ENCODE results near the gene METTL1.
"Not testable (repeated sequence)": the region's sequence is repeated elsewhere in the genome, so short reads cannot be mapped to it uniquely, and the experiment has no call there.

The METTL1 gene

DNA sequence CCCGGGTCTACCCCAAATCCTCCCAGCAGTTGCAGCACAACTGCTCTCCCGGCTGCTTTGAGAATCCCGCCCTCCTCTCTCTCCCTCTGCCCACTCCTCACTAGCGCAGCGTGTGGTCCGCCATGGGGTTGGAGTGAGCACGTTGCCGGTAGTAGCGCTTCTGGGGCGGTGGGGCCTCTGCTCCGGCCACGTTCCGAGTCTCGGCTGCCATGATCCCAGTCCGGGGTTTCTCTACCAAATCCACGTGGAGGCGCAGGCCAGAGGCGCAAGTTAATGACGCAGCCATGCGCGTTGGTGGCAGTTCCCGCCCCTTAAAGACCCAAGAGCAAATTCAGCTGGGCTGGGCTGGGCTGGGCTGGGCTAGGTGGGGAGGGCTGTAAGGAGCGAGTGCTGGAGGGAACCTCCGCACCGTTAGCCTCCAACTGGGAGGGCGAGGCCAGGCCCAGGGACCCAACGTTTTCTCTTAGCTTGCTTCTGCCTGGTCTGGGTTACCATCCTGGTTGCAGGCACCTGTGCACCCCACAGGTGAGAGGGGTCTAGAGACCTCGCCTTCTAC is at the start of gene METTL1:
Gene METTL1, minus strand, starts transcription at position 233 of the 556 bp plus-strand sequence. Its CDS starts 22 bp downstream, at position 211.
- DNase-seq = peak; percentile 92

DNA sequence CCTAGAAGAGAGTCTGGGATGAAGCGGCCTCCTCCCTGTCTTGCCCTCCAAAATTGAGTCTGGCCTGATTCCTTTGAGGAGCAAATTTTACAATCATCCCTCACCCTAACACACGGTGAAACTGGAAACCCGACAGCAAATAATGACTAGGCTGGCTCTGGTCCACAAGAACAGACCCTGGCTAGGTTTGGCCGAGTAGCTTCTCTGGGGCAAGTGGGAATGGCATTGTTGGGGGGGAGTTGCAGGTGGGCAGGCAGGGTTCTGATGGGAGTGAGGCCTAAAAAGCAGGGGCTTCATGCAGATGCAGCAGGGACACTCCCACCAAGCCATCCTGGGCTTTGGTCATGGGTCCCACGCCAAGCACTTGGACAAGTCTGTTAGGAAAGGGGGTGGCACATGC is 49.1 kb upstream of the METTL1 start:
- not testable (repeated sequence) for DNase-seq

DNA sequence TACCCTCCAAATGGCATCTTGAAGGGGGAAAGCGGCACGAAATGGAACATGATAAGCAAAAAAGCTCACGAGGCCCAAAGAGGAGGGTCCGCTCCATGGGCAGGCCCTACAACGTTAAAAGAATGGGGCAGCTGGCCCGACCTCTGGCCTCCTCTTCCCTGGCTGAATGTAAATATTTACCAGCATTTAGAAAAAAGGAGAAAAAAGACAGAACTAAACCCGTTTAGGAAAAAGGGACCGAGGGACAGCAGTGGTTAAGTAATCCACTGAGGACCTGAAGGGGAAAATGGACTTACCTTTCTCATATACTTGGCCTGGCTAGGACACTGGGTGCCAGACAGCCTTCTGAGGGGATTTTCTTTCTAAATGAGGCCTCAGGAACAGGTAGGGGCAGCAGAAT is 48.2 kb upstream of the METTL1 start:
- not testable (repeated sequence) for DNase-seq

DNA sequence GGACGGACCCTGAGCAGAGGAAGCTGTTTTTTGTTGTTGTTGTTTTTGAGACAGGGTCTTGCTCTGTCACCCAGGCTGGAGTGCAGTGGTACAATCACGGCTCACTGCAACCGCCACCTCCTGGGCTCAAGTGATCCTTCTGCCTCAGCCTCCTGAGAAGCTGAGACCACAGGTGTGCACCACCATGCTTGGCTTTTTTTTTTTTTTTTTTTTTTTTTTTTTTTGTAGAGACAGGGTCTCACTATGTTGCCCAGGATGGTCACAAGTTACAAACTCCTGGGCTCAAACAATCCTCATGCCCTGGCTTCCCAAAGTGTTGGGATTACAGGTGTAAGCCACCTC is 46.1 kb upstream of the METTL1 start:
- DNase-seq = not testable (repeated sequence)

DNA sequence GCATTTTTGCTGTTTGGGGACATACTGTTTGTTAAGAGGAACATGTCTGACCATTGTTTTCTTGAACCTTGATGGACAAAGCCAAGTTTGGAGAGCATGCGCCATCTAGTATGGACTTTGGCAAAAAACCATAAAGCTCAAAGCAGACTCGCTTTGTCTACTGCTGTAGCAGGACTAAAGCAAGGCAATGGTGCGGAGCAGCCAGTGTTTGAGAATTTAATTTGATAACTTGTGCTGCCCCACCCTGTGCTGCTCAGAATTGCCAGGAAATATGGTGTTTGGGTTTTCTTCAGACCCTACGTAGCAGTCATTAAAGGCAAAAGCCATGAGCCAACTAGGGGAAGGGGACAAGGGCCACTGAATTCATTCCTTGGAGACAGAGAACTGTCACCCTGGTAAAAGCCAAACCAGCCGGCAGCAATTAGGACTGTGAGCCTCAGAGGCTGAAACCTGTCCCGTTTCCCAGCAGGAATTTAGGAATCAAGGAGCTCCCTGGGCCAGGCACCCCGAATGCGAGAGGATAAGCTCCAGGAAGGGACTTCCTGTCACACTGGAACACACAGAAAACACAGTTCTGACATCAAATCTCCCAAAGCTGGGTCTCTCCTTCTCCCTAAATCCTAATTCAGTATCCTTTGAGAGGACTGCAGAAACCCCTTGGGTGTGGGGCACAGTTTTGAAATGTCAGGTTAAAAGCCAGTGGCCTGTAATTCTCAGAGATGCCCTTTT is 45.5 kb upstream of the METTL1 start:
- no peak for DNase-seq

DNA sequence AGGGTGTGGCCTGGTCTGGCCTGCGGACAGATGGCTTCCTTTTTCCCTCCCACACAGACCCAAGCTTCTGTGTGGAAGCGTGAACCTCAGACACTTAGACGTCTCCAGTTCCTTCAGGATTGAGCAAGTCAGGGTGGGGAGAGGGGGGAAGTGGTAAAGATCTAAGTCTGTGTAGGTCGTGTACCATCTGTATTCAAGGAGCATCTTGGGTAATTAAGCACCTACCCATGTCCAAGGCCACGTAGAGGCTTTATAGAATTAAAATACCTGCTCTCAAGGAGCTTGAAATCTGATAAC is 44.9 kb upstream of the METTL1 start:
- no peak for DNase-seq

DNA sequence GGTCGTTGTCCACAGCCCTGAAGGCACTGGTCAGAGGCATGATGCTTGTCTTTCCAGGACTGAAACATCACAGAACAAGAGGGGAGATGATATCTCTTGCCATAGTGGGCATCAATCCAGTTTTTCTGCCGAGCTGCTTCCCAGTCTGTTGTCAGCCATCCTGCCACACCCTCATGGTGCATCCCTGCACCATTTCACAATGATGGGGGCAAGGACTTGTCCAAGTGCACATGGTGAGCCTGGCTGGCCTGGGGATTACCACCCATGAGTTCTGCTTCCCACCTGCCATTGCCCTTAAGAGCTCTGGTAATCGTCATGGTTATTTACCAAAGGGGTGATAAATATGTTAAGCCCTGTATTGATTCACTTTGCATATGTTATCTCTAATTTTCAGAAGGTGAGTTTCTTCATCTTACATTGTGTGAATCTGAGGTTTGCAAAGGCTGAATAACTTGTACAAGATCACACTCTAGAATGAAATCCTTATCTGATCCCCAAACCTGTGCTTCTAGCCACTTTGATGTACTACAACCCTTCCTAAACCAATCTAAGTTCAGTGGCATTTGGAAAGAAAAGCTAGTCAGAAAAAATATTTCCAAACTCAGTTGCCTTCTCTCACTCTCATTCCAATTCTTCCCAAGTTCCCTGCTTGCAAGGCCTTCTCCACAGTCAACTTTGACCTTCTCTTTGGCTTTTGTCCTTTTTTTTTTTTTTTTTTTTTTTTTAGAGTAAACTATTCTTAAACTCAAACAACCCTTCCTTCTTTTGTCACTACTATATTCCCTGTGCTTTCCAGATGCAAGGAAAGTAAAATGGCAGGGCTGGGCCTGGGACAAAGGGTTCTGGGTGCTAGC is 44.3 kb upstream of the METTL1 start:
- DNase-seq = no peak

DNA sequence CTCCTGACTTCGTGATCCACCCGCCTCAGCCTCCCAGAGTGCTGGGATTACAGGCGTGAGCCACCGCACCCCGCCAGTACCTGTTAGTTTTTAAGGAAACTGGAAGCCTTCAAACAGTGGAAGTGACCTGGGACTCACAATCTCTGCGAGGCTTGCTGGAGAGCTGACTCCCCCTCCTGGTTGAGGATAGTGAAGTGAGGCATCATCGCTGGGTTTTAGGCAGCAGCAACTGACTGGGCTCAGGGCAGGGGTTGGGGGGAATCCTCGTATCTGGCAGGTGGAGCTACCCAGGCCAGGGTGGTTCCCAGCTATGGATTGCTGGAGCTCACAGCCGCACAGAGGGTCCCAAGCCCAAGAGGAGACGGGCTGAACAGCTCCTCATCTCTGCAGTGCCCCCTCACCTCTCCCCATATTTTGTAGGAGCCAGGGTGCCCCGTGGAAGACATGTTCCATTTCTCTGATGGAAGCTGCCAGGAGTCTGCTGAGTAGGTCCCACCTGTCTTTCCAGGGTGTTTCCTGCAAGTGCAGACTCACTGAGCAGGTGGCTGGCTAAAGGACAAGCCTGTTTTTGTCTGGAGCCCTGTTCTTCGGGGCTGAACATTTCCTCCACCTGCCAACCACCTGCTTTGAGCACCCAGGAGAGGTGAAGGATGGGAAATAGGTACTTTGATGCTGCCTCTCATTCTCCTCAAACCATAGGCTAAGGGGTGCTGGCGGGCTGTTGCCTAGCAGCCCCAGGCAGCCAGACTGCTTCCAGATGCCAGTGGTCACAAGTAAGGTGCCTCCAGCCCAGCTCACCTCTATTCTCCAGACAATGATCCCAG is 43.5 kb upstream of the METTL1 start:
- DNase-seq = no peak

DNA sequence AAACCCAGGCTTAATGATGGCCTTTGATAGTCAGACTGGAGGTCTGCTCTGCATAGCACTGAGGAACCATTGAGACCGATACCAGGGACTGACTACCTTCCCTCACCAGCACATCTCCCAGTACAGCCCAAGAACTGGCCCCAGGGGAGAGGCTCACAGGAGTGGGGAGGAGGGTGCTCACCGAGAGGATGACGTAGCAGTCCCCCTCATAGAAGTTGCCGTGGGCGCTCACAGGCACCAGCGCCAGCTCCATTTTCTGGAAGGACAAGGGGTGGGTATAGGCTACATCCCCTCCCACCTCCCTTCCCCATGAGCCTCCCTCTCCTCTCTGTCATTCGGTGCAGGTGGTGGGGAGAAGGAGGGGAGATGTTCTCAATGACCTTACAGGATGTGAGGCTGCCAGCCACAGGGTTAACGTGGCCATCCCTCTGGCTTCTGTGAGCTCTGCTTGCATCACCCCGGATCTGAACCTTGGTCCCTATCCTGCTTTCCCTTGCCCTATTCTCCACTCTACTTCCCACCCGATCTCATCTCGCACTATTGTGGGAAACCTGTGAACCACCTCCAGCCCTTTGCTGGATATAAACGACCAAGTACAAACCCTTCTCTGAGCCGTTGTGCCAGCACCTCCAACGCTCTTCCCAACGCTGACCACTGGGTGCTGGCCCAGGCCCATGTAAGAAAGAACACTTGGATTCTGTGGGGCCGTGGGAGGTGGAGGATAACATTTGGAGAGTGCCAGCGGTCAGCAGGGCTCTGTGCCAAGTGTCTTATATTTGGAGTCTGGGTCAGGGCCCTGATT is 42.3 kb upstream of the METTL1 start:
- DNase-seq = no peak

DNA sequence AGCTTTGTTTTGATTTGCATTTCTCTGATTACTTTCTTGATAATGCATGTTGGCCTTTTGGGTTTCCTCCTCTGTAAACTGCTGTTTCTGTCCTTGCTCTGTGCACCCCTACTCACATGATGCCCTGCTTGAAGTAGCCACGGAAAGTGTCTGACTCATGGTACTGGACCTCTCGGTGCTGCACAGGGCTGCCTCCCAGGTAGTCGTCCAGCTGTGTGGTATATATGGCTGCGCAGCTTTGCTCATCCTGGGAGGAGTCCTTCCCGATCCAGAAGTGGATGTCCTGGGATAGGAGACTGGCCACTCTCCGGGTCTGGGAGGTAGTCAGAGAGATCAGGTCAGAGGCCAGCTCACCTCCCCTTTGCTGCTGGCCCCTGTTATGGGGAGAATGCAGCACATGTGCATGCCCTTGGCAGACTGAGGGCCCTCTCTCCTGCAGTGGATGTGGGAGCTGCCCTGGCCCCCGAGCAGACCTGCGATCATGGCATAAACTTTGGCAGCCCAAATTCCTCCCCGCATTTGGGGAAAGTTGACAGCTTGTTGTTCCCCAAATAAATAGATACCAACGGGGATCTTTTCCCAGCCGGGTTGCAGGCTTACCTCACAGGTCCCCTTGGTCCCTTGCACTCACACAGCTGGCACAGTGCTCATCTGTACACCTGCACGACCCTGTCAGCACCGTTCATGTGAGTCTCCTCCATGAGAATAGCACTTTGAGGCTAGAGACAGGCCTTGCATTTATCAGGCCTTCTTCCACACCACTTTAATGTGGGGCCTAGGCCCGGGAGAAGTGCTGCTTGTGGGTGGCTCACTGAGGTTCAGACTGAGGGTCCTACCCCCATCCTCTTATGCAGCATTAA is 41.4 kb upstream of the METTL1 start:
- no peak for DNase-seq

DNA sequence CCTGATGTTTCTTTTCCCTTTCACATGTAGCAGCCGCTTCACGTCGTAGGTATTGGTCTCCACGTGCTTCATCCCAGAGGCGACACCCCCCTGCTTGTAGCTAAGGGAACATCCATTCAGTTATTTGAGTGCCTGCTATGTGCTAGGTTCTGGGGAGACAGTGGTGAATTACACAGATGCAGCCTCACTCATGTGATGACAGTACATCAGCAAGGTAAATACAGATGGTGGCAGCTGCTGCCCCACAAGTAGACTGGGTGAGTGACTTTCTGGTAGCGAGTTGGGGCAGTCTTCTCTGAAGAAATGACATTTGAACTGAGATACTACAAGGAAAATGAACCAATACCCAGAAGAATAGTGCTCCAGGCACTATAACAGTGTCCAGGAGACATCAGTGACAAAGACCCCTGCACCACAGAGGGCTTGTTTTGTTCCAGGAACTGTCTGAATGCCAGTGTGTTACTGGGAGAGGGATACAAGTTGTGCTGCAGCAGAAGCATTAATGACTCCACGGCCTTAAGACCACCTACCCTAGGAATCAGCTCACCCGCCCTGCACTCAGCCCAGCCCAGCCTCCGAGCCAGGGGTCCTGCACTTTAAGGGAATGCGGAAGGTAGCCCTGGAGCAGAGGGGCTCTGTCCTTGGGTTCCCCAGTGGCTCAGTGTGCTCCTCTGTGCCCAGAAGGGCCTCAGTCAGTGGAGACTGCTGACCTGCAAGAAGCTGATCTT is 39.3 kb upstream of the METTL1 start:
- DNase-seq = no peak

DNA sequence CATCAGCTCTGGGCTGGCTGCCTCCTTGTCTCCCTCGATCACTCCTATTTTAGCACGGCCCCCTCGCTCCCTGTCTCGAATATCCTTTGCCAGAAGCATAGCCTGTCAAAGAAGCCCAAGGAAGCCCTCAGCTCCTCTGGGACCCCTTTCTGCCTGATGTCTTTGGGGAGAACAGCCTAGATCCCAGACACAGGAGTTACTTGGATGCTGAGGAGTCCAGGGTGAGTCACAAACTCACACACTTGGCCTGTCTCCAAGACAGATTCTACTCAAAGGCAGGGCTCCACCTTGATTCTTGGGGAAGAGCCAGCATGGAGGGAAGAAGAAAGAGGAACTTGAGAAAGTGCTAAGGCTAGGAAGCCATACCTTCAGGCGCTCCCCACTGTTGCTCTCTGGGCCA is 38.5 kb upstream of the METTL1 start:
- no peak for DNase-seq

DNA sequence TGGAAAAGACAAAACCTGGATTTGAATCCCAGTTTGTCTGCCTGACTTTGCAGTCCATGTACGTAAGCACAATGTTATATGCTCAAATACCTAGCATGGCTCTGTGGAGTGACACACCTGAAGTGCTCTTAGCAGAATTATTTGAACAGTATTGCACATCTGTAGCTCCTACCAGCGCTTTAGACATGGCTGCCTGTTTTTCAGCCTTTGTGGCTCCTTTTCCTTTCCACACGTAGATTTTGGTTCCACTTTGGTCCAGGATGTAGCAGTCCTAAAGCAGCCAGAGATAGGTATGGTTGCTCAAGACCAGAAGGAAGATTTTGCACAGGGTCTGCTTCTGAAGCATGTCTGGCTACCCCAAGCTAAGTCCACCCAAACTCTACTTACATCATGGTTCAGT is 37.5 kb upstream of the METTL1 start:
- DNase-seq = no peak

DNA sequence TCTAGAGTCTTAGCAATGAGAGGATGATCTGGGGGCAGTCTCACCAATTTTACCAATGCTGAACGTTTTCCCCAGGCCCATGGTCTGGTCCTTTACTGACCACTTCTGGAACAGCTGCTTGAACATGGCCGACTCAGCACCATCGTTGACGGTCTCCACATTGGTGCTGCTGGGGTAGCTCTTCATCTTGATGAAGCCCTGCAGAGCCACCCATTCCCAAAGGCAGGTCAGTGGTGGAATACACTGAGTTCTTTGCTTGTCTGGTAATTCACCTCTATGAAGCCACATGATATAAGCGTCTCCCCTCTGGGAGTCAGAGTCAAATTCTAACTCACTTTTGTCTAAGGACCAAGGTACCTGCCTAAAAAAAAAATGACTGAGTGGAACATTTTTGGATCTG is 36.4 kb upstream of the METTL1 start:
- DNase-seq = no peak

DNA sequence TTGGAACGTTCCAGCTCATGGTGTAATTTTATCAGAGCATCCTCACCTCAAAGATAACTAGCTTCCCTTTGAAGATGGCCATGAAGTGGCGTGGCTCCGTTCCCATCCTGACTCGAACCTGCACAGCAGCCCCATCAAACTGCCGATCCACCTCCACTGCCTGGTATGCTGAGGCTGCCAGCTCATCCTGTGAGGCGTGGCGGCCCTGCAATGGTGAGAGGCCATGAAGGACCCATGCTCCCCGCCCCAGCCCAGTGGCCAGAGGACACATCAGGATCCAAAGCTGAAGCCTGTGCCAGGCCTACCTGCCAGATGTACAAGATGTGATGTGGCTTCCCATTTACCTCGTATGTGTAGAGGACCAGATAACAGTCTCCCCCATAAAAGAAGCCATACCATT is 35.4 kb upstream of the METTL1 start:
- DNase-seq = no peak

DNA sequence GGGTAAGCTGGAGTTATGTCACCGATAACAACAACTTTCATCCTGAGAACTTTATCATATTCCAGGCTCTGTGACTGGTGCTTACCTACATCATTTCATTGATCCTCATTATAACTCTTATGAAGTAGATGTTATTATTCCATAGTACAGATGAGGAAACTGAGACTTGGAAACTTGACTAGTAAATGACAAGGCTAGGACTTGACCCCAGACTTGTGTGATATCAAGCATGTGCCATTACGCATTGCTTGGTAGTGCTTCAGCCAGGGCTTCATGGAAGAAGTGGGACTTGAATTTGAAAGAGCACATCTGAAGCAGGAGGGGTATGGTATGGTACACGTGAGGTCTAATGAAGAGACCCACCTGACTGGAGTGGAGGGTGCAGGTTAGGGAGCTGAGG is 34.8 kb upstream of the METTL1 start:
- no peak for DNase-seq

DNA sequence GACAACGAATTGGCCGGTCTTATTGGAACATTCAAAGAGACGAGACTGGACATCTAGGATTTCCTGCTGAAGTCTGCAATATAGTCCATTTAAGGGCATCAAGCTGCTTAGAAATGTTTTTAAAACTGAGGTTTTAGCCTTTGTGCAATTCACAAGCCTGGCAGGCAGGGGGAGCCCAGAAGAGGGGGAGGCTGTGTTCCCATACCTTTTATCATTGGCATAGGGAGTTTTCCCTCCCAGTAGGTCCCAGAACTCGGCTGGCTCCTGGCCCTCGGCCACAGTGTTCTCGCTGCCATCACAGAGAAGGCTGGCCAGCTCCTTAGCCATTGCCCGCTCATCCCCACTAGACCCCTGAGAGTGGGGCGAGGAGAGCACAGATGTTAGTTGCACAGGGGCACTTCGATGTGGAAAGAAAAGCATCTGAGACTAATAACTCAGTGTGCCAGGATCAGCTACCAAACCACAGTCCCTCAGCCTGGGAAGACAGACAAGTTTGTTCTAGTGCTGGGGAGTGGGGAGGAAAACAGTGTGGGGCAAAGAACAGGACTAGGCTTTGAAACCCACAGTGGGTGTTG is 31.5 kb upstream of the METTL1 start:
- peak; percentile 45 for DNase-seq

DNA sequence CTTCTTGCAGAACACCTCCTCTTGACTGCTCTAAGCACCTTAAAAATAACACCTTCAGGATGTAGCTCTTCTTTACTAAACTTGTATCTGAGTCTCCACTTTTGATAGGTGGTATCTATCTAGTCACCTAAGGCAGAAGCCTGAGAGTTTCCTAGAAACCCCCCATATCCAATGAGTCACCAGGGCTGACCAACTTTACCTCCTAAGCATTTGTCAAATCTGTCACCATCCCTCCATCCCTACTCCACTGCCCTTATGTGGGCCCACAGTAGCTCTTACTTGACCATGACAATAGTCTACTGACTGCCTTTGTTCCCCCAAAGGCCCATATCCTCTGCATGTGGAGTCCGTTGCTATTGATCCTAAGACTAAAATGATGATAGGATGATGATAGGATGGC is 30.7 kb upstream of the METTL1 start:
- no peak for DNase-seq

DNA sequence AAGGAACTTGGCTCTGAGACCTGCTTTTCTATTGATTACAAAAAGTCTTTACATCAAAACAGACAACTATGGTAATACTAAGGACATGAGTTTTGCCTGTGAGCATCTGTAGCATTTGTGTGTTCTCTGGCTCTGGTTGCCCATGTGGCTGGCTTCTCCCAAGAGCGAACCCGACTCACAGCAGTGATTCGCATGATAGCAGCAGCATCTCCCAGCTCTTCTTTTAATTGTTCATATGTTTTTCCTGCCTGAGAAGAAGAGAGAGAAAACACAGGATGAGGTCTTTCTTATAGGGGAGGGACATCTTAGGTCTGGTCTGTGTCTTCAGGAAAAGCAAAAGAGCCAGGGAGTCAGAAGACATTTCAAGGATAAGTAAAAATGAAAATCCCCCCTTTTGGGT is 29.1 kb upstream of the METTL1 start:
- no peak for DNase-seq

DNA sequence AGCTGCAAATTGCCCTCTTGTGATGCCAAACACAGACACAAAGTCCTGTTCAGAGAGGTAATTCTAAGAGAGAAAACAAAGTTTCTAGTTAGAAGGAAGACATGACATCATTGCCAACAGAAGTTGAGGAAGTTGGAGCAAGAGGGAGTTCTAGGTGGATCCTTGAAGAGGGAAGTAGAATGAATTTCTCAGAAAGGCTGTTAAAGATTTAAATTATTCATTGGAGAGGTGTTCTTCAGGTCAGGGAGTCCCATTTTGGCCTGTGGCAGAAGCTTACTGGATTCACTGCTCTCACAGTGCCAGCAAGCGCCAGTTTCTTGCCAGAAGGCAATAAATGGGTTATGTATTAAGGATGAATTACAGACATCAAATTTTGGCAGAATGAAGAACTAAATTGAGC is 26.0 kb upstream of the METTL1 start:
- DNase-seq = no peak

DNA sequence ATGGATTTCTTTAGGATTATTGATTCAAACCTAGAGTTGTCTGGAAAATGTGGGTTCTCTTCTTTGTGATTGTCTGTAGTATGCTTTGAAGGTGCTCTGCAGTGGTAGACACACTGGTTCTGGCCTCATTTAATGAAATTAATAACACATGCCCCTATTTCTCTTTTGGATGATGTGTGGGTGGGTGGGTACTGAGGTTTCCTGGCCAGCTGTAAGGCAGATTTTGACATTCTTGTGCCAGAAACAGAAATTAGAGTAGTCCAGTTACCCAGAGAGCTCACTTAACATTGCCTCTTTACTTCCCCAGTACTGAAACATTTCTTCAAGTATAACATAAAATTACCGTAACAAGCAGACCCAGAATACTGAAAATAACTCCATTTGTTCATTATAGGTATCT is 25.1 kb upstream of the METTL1 start:
- DNase-seq = no peak

Measured in CD4-positive, alpha-beta T cell treated with Interleukin-10 for 1 hour (primary cell).